Thyroid gland (tissue), 4 donors: ENCODE measurements around the gene SDC4.

Experiments used
- POLR2A ChIP-seq, 2 donors: fragments of 450-650 bp; IDR thresholded peaks; one replicate each; pipeline ENCODE4 v1.6.1; 2017; ENCODE audit warnings: antibody characterized with exemption in 2 of 2, mild to moderate bottlenecking in 2 of 2, moderate library complexity in 1 of 2
- TF ChIP-seq, protein P1 (sequence below), 6 experiments: fragments of 200-600 bp in 3 of 6; fragments of 450-650 bp in 3 of 6; sonication (generic) in 3 of 6; IDR thresholded peaks; one replicate each; pipeline ENCODE4 v1.5.1; 2016 to 2019; ENCODE audit warnings: antibody characterized with exemption in 6 of 6, mild to moderate bottlenecking in 2 of 6, inconsistent platforms in 1 of 6, moderate library complexity in 1 of 6

DNA sequence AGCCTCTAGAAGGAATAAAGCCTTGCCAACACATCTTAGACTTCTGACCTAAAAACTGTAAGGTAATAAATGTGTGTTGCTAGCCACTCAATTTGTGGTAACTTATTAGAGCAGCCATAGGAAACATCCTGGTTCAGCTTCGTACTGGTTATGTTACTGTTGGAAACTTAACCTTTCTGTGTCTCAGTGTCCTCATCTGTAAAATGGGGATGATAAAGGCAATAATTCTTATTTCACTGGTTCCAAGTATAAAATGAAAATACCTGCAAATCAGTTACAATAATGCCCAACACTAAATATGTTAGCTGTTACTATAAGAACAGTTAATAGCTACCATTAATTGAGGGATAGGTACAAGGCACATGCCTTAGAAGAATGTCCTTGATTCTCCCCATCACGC, 55.9 kb downstream of the SDC4 start:
- TF ChIP-seq, protein P1, sequence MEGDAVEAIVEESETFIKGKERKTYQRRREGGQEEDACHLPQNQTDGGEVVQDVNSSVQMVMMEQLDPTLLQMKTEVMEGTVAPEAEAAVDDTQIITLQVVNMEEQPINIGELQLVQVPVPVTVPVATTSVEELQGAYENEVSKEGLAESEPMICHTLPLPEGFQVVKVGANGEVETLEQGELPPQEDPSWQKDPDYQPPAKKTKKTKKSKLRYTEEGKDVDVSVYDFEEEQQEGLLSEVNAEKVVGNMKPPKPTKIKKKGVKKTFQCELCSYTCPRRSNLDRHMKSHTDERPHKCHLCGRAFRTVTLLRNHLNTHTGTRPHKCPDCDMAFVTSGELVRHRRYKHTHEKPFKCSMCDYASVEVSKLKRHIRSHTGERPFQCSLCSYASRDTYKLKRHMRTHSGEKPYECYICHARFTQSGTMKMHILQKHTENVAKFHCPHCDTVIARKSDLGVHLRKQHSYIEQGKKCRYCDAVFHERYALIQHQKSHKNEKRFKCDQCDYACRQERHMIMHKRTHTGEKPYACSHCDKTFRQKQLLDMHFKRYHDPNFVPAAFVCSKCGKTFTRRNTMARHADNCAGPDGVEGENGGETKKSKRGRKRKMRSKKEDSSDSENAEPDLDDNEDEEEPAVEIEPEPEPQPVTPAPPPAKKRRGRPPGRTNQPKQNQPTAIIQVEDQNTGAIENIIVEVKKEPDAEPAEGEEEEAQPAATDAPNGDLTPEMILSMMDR (IDR thresholded peaks at IDR 0.05): no peak
- TF ChIP-seq POLR2A (IDR thresholded peaks at IDR 0.05): no peak
